HUES48 (cell line): ENCODE data around the gene SH3RF3.

Experiments
- H3K27ac ChIP-seq: one replicate; pipeline ENCODE4 v1.7.0; 2013; ENCODE audit warnings: low read depth, low read length, inconsistent platforms
- H3K27me3 ChIP-seq: 2 replicates; pipeline ENCODE4 v1.6.1; 2013; ENCODE audit warnings: mild to moderate bottlenecking, low read length; ENCODE audit not compliant: control insufficient read depth, insufficient read depth
- H3K36me3 ChIP-seq: 2 replicates; pipeline ENCODE4 v1.6.1; 2013; ENCODE audit warnings: low read length; ENCODE audit not compliant: control insufficient read depth, insufficient read depth
- H3K4me1 ChIP-seq: 2 replicates; pipeline ENCODE4 v1.6.1; 2013; ENCODE audit warnings: mild to moderate bottlenecking, low read length; ENCODE audit not compliant: control insufficient read depth, insufficient read depth
- H3K4me3 ChIP-seq: 2 replicates; pipeline ENCODE4 v1.5.1; 2013; ENCODE audit warnings: mild to moderate bottlenecking, low read depth, low read length
- H3K9ac ChIP-seq: 2 replicates; pipeline ENCODE4 v1.6.1; 2013; ENCODE audit warnings: mild to moderate bottlenecking, low read depth, low read length, moderate library complexity
- H3K9me3 ChIP-seq: 2 replicates; pipeline ENCODE4 v1.6.1; 2013; ENCODE audit warnings: low read length; ENCODE audit not compliant: control insufficient read depth, insufficient read depth

The SH3RF3 gene

DNA sequence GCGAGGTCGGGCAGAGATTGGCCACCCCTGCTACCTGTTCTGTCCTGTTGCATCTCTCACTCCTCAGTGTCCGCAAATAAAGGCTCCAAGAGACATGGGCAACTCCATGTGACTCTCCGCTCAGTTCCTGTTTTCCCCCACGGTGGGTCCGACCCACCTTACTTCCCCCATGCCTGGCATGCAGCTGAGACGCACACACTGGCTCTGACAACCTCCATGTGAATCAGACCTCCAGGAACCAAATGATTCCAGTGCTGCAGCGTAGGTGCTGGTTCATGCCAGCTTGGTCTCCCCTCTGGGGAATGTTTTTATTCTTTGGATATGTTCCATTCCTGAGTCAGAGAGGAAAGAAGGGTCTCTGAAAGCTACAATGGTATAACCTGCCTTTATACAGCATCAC, 221.5 kb downstream of the SH3RF3 start:
- Histone ChIP-seq H3K4me3 (no peak overlapping the region), H3K27me3 (no peaks in the 10 kb centered on the region), H3K36me3 (no peaks in the 10 kb centered on the region), H3K27ac (no peak overlapping the region), H3K9ac (no peak overlapping the region), H3K4me1 (0 out of 2 replicates have a peak, but pooled peaks cover 6% of the 10 kb centered on the region), H3K9me3 (no peaks in the 10 kb centered on the region)

DNA sequence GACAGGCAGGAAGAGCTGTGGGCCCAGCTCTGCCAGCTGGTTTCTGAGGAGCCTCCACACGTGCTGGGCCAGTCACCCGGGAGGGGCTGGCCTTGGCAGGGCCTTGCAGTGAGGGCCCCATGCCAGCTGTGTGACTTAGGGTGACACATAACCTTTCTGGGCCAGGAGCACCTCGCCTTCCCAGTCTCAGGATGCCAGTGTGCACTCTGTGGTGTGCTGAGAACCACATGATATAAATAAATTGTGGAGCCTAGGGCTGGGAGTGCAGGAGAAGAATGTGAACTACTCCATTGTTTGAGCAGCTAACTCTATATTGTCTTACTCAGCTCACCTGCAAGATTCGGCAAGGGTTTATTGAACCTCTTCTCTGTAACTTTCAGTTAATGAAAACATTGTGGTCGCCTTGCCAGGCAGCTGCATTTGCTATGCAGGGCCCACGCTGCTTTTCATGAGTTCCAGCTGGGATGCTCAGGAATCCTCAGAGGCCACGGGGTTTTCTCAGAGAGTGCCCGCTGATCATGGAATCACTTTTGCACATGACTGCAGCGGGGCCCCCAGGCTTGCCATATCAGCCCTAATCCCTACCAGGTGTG, 222.3 kb downstream of the SH3RF3 start:
- Histone ChIP-seq H3K4me3 (no peak overlapping the region), H3K4me1 (0 out of 2 replicates have a peak, but pooled peaks cover 6% of the 10 kb centered on the region), H3K36me3 (no peaks in the 10 kb centered on the region), H3K9ac (no peak overlapping the region), H3K9me3 (no peaks in the 10 kb centered on the region), H3K27ac (no peak overlapping the region), H3K27me3 (no peaks in the 10 kb centered on the region)

DNA sequence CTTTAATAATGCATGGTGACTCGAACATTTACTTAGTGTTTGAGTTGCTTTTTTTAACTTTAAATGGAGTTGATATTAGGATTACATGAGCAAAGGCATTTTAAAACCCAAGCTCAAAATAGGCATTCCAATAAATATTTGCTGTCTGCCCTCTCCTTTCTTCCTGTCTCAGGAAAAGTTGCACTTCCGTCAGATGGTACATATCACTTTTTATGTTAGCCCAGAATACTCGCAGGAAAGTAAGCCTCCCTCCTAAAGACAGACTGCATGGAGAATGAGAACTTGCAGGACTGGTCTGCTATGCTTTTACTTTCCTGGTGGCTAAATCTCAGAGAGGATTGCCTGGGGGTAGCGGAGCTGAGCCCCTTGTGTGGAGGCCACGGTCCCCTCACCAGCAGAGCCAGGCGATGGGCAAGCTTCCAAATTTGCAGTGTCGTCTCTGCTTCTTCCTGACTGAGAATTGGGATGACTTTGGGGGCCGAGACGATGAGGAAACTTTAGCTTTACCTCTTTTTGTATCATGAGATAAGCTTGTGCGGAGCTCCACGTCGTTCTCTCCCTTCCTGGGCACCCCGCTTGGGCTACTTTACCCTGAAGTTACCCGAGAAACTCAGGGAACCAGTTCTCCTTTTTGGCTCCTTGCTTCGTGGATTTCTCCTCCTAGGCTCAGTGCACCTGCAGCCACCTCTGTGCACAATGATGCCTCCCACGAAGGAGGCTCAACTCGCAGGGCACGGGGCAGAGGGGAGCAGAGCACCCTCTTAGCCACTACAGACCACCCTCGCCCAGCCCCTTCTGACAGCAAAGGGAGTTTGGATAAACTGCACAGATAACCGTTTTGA, 223.3 kb downstream of the SH3RF3 start:
- Histone ChIP-seq H3K9me3 (peaks cover under 1% of the 10 kb centered on the region; the same call in 1 of the 2 replicates), H3K36me3 (no peaks in the 10 kb centered on the region), H3K27ac (no peak overlapping the region), H3K9ac (no peak overlapping the region), H3K4me1 (0 out of 2 replicates have a peak, but pooled peaks cover 6% of the 10 kb centered on the region), H3K4me3 (no peak overlapping the region), H3K27me3 (no peaks in the 10 kb centered on the region)

DNA sequence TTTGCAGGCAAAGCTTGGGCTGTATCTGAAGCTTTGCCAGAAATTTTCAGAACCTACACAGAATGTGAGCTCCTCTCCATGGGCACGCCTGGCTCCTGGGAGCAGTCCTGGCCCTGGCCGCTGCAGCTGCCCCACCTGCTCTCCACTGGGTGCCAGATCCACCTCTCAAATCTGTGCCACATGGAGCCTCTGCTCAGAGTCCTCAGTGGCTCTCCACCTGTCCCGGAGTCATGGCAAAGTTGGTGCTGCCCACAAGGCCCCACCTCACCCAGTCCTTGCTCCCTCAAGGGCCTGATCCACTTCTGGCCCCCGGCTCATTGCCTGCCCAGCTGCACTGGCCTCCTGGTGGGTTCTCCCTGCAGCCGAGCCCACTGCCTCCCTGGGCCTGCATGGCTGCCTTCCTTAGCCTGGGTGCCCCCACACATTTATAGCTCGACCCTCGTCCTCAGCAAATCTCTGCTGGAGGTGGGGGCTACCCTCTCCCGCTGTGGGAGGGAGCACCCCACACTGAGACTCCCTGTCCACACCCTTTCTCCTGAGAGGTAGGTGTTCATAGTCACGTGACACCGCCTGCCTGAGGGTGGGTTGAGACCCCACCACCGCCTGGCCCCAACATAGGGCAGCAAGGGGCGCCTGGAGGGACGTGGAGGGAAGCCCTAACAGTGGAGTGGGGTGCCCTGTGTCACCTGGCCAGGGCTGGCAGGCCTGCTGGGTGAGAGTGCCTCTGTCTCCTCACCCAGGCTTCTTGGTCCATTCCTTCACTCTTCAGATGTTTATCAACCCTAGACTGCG, 224.1 kb downstream of the SH3RF3 start:
- H3K36me3 ChIP-seq = no peaks in the 10 kb centered on the region
- 0 out of 2 replicates have a peak, but pooled peaks cover 6% of the 10 kb centered on the region for H3K4me1 ChIP-seq
- no peak overlapping the region for H3K9ac ChIP-seq
- no peak overlapping the region for H3K4me3 ChIP-seq
- H3K27ac ChIP-seq = no peak overlapping the region
- H3K9me3 ChIP-seq = peaks cover 8% of the 10 kb centered on the region; the same call in 1 of the 2 replicates
- H3K27me3 ChIP-seq = no peaks in the 10 kb centered on the region

DNA sequence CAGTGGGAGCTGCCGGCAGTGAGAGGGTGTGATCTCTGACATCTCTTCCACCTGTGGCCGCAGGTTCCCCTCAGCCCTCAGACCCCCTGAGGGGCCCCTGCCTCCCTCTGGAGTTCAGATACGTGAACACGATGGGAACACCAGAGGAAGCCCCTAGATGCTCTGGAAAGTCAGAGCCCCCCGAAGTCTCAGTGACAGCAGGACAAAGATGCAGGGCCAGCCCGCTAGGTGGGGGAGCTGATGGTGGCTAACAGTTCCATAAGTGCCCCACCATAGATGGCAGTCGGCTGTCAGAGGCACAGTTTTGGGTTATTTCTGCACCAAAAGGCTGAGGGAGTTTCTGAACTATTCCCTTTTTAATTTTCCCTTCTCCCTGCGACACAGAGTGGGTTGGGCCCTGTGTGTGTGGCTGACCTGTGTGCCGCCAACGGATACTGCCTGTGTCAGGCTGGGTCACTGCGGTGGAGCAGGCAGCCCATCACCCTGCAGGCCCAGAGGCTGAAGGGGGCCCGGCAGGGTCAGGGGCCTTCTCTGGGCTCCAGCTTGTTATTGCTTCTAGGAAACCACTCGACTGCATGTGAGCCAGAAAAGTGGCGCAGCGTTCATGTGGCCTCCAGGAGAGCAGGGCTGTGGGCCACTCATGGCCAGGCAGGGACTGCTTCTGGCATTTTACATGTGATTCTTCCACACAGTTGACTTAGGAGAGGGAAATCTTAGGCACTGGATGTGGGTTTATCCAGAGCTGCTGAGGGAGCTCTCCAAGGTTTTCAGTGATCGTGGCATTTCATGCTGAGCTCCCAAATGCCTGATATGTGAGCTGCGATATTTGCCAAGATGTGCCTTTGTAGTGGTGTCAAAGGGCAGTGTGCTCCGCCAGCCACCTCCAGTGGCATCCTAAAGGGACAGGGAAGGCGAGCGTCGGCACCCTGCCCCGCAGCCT, 225.1 kb downstream of the SH3RF3 start:
- no peak overlapping the region for H3K27ac ChIP-seq
- H3K27me3 ChIP-seq = no peaks in the 10 kb centered on the region
- no peak overlapping the region for H3K4me3 ChIP-seq
- no peak overlapping the region for H3K9ac ChIP-seq
- H3K36me3 ChIP-seq = no peaks in the 10 kb centered on the region
- peaks cover 12% of the 10 kb centered on the region; the same call in 1 of the 2 replicates for H3K9me3 ChIP-seq
- H3K4me1 ChIP-seq = 0 out of 2 replicates have a peak, but pooled peaks cover 3% of the 10 kb centered on the region

DNA sequence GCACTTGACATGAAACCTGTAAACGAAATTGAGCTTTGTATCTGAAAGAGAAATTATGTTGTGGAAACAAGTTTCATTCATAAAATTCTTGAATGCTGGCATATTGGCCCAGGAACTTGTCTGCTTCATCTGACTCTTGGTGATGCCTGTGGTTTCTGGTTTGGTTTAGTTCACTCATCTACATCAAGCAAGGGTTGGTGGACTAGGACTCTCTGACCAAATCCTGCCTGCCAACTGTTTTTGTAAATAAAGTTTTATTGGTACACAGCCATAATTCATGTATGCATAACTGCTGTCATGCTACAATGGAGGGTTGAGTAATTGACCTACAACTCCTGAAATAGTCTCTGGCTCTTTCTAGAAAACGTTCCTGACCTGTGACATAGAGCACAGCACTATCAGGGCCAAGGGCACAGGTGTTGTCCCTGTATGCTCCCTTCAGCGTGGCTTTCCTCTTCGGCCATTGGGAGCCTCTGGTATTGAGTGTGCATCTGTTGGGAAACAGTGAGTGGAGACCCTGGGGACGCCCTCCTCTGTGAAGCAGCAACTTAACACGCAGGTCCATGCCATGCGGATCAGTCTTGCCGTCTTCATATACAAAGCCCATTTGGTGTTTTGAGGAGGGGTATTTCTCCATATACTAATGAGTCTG, 226.3 kb downstream of the SH3RF3 start:
- peaks cover 12% of the 10 kb centered on the region; the same call in 1 of the 2 replicates for H3K9me3 ChIP-seq
- no peak overlapping the region for H3K27ac ChIP-seq
- no peak overlapping the region for H3K9ac ChIP-seq
- no peaks in the 10 kb centered on the region for H3K27me3 ChIP-seq
- H3K36me3 ChIP-seq = no peaks in the 10 kb centered on the region
- H3K4me1 ChIP-seq = 0 out of 2 replicates have a peak, but pooled peaks cover 3% of the 10 kb centered on the region
- no peak overlapping the region for H3K4me3 ChIP-seq

DNA sequence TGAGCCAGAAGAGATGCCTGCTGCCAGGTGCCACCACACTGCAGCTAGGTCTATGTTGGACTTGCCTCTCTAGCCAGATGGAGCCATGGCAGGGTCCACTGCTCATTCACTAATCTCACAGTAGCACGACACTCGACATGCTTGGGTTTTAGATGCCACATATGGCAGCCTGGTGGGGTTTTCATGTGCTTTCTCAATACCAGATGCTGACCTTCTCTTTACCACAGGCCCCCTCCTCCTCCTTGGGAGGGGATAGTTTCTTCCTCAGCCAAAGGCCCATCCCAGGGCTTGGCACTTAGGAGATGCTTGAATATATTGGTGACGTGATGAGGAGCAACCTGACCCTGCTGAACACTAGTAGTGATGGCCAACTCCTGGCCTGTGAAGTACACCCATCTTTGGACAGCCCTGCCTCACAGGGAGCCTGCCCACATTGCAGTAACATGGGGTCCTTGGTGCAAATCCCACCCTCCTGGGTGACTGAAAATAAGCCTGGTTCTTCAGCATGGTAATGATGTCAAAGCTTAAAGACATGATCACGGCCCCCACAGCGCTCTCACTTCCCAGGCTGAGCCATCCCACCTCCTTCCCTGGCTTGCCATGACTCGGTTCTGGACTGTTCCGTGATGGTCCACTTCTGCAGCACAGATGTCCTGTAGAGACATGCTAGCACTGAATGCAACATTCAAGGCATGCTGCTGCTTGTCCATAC, 227.5 kb downstream of the SH3RF3 start:
- Histone ChIP-seq H3K9me3 (peaks cover 12% of the 10 kb centered on the region; the same call in 1 of the 2 replicates), H3K4me1 (no peaks in the 10 kb centered on the region), H3K4me3 (no peak overlapping the region), H3K27ac (no peak overlapping the region), H3K27me3 (no peaks in the 10 kb centered on the region), H3K9ac (no peak overlapping the region), H3K36me3 (no peaks in the 10 kb centered on the region)

DNA sequence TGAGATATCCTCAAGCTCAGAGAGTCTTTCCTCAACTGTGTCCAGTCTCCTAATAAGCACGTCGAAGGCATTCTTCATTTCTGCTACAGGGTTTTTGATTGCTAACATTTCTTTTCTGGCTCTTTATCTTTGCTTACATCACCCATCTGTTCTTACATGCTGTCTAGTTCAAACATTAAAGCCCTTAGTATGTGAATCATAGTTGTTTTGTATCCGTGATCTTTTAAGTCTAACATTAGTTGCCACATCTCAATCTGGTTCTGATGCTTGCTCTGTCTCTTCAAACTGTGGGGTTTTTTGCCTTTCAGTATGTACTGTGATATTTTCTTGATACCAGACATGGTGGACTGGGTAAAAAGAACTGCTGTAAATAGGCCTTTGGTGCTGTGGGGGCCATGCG, 235.2 kb downstream of the SH3RF3 start:
- Histone ChIP-seq H3K27me3 (no peaks in the 10 kb centered on the region), H3K9me3 (no peaks in the 10 kb centered on the region), H3K36me3 (no peaks in the 10 kb centered on the region), H3K4me1 (no peaks in the 10 kb centered on the region), H3K9ac (no peak overlapping the region), H3K27ac (no peak overlapping the region), H3K4me3 (no peak overlapping the region)

DNA sequence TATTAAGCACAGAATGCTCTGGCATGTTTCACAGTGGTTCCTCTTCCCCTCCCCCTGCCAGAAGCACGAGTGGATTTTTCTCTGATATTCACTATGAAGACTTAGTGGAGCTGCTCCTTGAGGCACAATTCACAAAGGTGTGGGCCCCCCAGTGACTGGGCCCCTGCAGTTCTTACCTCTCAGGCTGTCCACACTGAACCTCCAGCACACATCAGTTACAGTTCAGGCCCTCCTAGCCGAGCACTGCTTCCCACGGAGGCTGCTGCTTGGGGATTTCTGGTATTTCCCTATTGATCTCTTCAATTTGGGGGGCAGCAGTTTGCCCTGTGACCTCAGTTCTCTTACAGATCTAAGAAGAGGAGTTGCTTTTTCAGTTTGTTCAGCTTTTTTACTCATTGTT, 236.1 kb downstream of the SH3RF3 start:
- Histone ChIP-seq H3K4me3 (no peak overlapping the region), H3K36me3 (no peaks in the 10 kb centered on the region), H3K9ac (no peak overlapping the region), H3K4me1 (no peaks in the 10 kb centered on the region), H3K27me3 (no peaks in the 10 kb centered on the region), H3K9me3 (no peaks in the 10 kb centered on the region), H3K27ac (no peak overlapping the region)
